Measurements from ENCODE around the gene SWI5. TPM values are rescaled to one million over a fixed set of nuclear protein-coding genes. Genes with fewer than 3 reads are reported as not detected.

SWI5 gene
- total RNA-seq, 2 experiments from 2014 or later = 18.1 to 19.5 TPM

DNA sequence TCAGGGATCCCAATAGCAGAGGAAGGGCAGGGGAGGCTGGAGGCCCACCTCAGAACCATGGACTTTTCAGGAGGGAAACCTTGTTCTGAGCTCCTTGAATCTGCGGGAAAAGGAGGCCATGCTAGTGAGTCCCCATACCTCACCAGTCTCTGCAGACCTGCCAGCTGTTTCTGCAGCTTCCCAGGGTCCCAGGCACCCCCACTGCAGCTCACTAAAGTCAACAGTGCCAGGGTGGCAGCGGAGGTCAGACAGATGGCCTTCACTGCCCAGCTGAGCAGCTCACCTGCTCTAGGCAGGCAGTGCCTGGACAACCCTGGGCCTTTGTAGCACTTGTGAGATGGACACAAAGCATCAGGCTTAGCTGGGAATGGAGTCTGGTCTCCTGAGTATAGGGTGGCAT lies 59.8 kb downstream of the SWI5 start:
- CTCF ChIA-PET = interaction anchor here (0.6 kb wide), 1 partner anchor 11 kb away, joined by 3 read pairs; no protein-coding TSS in a partner anchor
- POLR2A ChIA-PET = no interaction called here

DNA sequence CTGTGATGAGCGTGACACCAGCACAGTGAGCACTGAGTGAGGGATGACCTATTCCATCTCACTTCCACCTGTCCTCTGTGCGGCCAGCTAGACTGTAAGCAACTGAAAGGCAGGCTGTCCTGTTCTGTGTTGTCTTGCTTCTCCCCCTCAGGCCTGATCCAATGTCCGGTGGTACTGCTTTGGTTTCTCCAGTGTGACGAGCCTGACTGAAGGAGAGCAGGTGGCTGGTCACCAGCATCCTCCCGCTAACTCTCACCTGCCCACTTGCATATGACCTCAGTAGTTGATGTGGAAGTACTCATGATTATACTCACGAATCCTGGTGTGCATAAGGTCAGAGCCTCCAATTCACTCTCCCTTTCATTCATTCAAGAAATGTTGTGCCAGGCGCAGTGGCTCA lies 61.9 kb downstream of the SWI5 start:
- ChIA-PET CTCF (interaction anchor here (1.4 kb wide), 1 partner anchor 480 kb away, joined by 3 read pairs; the partner anchor contains the start of gene ENDOG), POLR2A (interaction anchor here (0.5 to 0.6 kb wide), 2 partner anchors 74 to 997 kb away, joined by 3 to 8 read pairs; no protein-coding TSS in a partner anchor)

Other genes starting within 250 kb of the SWI5 start
- gene NAIF1, start 209.0 kb upstream of the SWI5 start, total RNA-seq = 10 to 100 TPM; 13.3 to 15.1 TPM
- 10 to 100 TPM; 15.5 to 16.0 TPM for gene SLC25A25, start 208.0 kb upstream of the SWI5 start, total RNA-seq
- 10 to 100 TPM; 68.3 to 68.6 TPM for gene PTGES2, start 148.5 kb upstream of the SWI5 start, total RNA-seq
- gene LCN2, start 126.8 kb upstream of the SWI5 start, total RNA-seq = not detected
- 10 to 100 TPM; 74.3 to 75.8 TPM for gene BBLN, start 116.0 kb upstream of the SWI5 start, total RNA-seq
- gene CIZ1, start 84.7 kb upstream of the SWI5 start, total RNA-seq = 100 to 1,000 TPM; 115 to 119 TPM
- under 1 TPM; 0.40 to 0.65 TPM for gene DNM1, start 72.9 kb upstream of the SWI5 start, total RNA-seq
- gene GOLGA2, start 269 bp upstream of the SWI5 start, total RNA-seq = 10 to 100 TPM; 34.0 to 35.2 TPM
- 10 to 100 TPM; 45.2 to 47.8 TPM for gene TRUB2, start 46.2 kb downstream of the SWI5 start, total RNA-seq
- gene COQ4, start 46.6 kb downstream of the SWI5 start, total RNA-seq = 10 to 100 TPM; 47.5 to 52.3 TPM
- gene SLC27A4, start 64.3 kb downstream of the SWI5 start, total RNA-seq = 10 to 100 TPM; 37.5 to 39.8 TPM
- 10 to 100 TPM; 87.5 to 93.8 TPM for gene URM1, start 95.1 kb downstream of the SWI5 start, total RNA-seq
- gene CERCAM, start 144.6 kb downstream of the SWI5 start, total RNA-seq = 1 to 10 TPM; 2.2 to 2.3 TPM
- 10 to 100 TPM; 72.4 to 73.4 TPM for gene ODF2, start 179.7 kb downstream of the SWI5 start, total RNA-seq
- 10 to 100 TPM; 46.3 to 46.9 TPM for gene GLE1, start 228.4 kb downstream of the SWI5 start, total RNA-seq